ENCODE measurements around the gene SYNGR2. TPM values are rescaled to one million over a fixed set of nuclear protein-coding genes. Genes with fewer than 3 reads are reported as not detected.

The SYNGR2 gene
- total and polyA plus RNA-seq, 2 of the 8 experiments (the other 6 are each of a cell fraction or from before 2014, with no cell fraction given): 50.0 to 139 TPM

- Histone ChIP-seq H3K9ac (replicated peaks in 1 of 4; ENCODE audit: extremely low read depth in 1 of 4, low read depth in 3 of 4, low read length in 3 of 4) (no peak overlapping the region), H3K4ac (replicated peaks; ENCODE audit: insufficient read length, low read depth, low read length) (no peak overlapping the region), H3K18ac (ENCODE audit: extremely low read depth, low read length) (no peak overlapping the region), H4K20me1 (replicated peaks in 1 of 2; ENCODE audit: control insufficient read depth in 1 of 2, insufficient read depth in 2 of 2, low read length in 2 of 2) (peaks cover 3% of the 10 kb centered on the region in 2 experiments), H2BK5ac (ENCODE audit: low read depth, low read length) (no peak overlapping the region), H3K27ac (ENCODE audit: low read depth, low read length) (no peak overlapping the region), H2BK20ac (ENCODE audit: low read length) (no peak overlapping the region), H2AFZ (ENCODE audit: low read length) (no peak overlapping the region), H4K5ac (ENCODE audit: insufficient read length, low read depth, low read length) (no peak overlapping the region), H3K27me3 (replicated peaks in 1 of 4; ENCODE audit: control insufficient read depth in 3 of 4, extremely low read depth in 1 of 4, insufficient read depth in 3 of 4, low read length in 3 of 4) (no peaks in the 10 kb centered on the region), H3K4me1 (replicated peaks in 1 of 4; ENCODE audit: control insufficient read depth in 3 of 4, insufficient read depth in 4 of 4, low read length in 3 of 4) (peaks cover 0 to 20% (median 13%) of the 10 kb centered on the region in 4 experiments; a peak in 6 of 7 replicates), H3K79me1 (ENCODE audit: low read depth, low read length) (peaks cover 6% of the 10 kb centered on the region), H3K14ac (ENCODE audit: insufficient read length) (no peak overlapping the region), H3K79me2 (ENCODE audit: control insufficient read depth in 1 of 2, insufficient read depth in 2 of 2, low read length in 2 of 2) (no peaks in the 10 kb centered on the region), H2BK120ac (replicated peaks; ENCODE audit: low read depth, low read length) (no peak overlapping the region), H3K23me2 (ENCODE audit: low read depth, low read length) (peaks cover 5% of the 10 kb centered on the region; the same call in 1 of the 2 replicates), H2BK12ac (ENCODE audit: low read depth, low read length) (no peak overlapping the region), H3K4me3 (ENCODE audit: extremely low read depth in 1 of 4, insufficient read depth in 2 of 4, low read depth in 3 of 4, low read length in 4 of 4) (no peak overlapping the region), H2BK15ac (ENCODE audit: low read length) (0 out of 2 replicates have a peak overlapping the region, but pooled peaks have one; percentile 40), H3K4me2 (ENCODE audit: insufficient read depth in 1 of 2, low read depth in 2 of 2, low read length in 2 of 2) (no peak overlapping the region), H2AK5ac (ENCODE audit: low read depth, low read length) (no peak overlapping the region), H4K8ac (ENCODE audit: extremely low read depth, insufficient read depth, low read length) (no peak overlapping the region), H3K36me3 (ENCODE audit: control insufficient read depth in 2 of 4, insufficient read depth in 4 of 4, low read length in 3 of 4) (no peaks in the 10 kb centered on the region; a peak in 1 of 8 replicates), H3K56ac (replicated peaks; ENCODE audit: insufficient read length, low read depth, low read length) (no peak overlapping the region), H4K91ac (replicated peaks; ENCODE audit: insufficient read length, low read length) (no peak overlapping the region), H3K23ac (ENCODE audit: insufficient read length) (no peak overlapping the region), H3K9me3 (ENCODE audit: insufficient read depth in 2 of 2, low read depth in 1 of 2, low read length in 1 of 2) (no peaks in the 10 kb centered on the region)
- CTCF ChIA-PET (ENCODE audit: partially characterized antibody): interaction anchor here (1.1 to 4.7 kb wide), 6 partner anchors 11 to 53 kb away, joined by 4 to 27 read pairs (median 9); no protein-coding TSS in a partner anchor
- POLR2A ChIA-PET (ENCODE audit: partially characterized antibody): interaction anchor here (1.0 kb wide), 2 partner anchors 14 to 22 kb away, joined by 4 to 7 read pairs; partner anchors contain the start of gene TK1
- 96% methylated on average over 15 of the region's 16 CpGs; no CpG with 5 or more reads in 1 of the 2 experiments for WGBS, 2 experiments (ENCODE audit: extremely low coverage in 1 of 2, insufficient coverage in 1 of 2, insufficient read length in 1 of 2, insufficient replicate concordance in 2 of 2, low coverage in 1 of 2, low lambda C conversion rate in 2 of 2, missing lambda C conversion rate in 1 of 2)
- no peak for TF ChIP-seq TEAD4 (IDR thresholded peaks at IDR 0.05; ENCODE audit: low read depth, low read length)
- TF ChIP-seq USF2 (IDR thresholded peaks at IDR 0.05; ENCODE audit: low read length): no peak
- no peak for FAIRE-seq
- DNase-seq (ENCODE audit: low read depth in 1 of 2, low spot score in 2 of 2): no peak
These were observed 3.4 kb upstream of the SYNGR2 start for GRCh38 chr17:78164748-78165607.

Measured in H1 (cell line).